ENCODE results near the gene PRR7. TPM values are rescaled to one million over a fixed set of nuclear protein-coding genes. Genes with fewer than 3 reads are reported as not detected.

Gene PRR7
- total and polyA plus RNA-seq, 2 of the 13 experiments (the other 11 are each of a cell fraction or from before 2014, with no cell fraction given): 4.8 to 5.0 TPM

DNA sequence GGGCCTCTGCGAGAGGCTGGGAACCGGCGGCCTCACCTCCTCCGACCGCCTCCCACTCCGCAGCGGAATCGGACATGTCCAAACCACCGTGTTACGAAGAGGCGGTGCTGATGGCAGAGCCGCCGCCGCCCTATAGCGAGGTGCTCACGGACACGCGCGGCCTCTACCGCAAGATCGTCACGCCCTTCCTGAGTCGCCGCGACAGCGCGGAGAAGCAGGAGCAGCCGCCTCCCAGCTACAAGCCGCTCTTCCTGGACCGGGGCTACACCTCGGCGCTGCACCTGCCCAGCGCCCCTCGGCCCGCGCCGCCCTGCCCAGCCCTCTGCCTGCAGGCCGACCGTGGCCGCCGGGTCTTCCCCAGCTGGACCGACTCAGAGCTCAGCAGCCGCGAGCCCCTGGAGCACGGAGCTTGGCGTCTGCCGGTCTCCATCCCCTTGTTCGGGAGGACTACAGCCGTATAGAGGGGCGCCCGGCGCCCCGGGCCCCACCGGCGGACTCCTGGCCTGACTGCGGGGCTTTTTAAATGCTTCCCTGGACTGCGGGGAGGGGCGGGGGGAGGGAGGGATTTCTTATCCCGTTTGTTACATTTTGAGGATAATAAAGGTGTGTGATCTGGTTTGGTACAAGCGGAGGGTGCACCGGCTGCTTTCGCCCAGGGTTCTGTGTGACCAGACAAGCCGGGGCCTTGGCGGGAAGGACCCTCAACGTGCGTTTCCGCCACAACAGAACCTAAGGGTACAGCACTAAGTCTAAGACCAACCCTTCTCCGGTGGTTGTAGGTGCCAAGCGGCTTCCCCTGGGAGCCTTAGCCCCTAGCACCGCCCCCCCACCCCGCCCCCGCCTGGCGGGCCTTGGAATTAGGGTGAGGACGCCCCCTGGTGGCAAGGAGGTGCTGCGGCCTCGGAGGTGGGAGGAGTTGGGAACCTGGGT, 9.3 kb downstream of the PRR7 start (continued):
- TF ChIP-seq, protein P1, sequence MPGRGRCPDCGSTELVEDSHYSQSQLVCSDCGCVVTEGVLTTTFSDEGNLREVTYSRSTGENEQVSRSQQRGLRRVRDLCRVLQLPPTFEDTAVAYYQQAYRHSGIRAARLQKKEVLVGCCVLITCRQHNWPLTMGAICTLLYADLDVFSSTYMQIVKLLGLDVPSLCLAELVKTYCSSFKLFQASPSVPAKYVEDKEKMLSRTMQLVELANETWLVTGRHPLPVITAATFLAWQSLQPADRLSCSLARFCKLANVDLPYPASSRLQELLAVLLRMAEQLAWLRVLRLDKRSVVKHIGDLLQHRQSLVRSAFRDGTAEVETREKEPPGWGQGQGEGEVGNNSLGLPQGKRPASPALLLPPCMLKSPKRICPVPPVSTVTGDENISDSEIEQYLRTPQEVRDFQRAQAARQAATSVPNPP (CRISPR knock-in tag; IDR thresholded peaks at IDR 0.05): no peak
- TF ChIP-seq JUND (CRISPR knock-in tag; IDR thresholded peaks at IDR 0.05) (no peak; the same call in none of the 2 replicates), HMGA1 (CRISPR knock-in tag; conservative IDR thresholded peaks at IDR 0.05) (no peak), NFATC3 (CRISPR knock-in tag; IDR thresholded peaks at IDR 0.05) (no peak), STAG1 (CRISPR knock-in tag; IDR thresholded peaks at IDR 0.05) (peak; percentile 60), FOXA3 (CRISPR knock-in tag; IDR thresholded peaks at IDR 0.05) (no peak), IRX3 (CRISPR knock-in tag; IDR thresholded peaks at IDR 0.05; ENCODE audit: borderline replicate concordance, low read depth) (no peak), SIX4 (CRISPR knock-in tag; IDR thresholded peaks at IDR 0.05) (no peak), ZNF704 (CRISPR knock-in tag; IDR thresholded peaks at IDR 0.05; ENCODE audit: borderline replicate concordance) (no peak), EED (CRISPR knock-in tag; IDR thresholded peaks at IDR 0.05) (no peak), ZNF333 (CRISPR knock-in tag; IDR thresholded peaks at IDR 0.05; ENCODE audit: borderline replicate concordance) (0 out of 2 replicates have a peak, but pooled peaks have one; percentile 23), ETS1 (CRISPR knock-in tag; IDR thresholded peaks at IDR 0.05) (no peak), FOSL2 (CRISPR knock-in tag; IDR thresholded peaks at IDR 0.05) (peak; percentile 16; the same call in 1 of the 2 replicates), ZNF296 (CRISPR knock-in tag; conservative IDR thresholded peaks at IDR 0.05) (no peak), GATA4 (IDR thresholded peaks at IDR 0.05; ENCODE audit: borderline replicate concordance, low read depth) (no peak), MLLT10 (CRISPR knock-in tag; IDR thresholded peaks at IDR 0.05) (no peak), ZNF792 (CRISPR knock-in tag; IDR thresholded peaks at IDR 0.05) (no peak)
- TF ChIP-seq, protein P2, sequence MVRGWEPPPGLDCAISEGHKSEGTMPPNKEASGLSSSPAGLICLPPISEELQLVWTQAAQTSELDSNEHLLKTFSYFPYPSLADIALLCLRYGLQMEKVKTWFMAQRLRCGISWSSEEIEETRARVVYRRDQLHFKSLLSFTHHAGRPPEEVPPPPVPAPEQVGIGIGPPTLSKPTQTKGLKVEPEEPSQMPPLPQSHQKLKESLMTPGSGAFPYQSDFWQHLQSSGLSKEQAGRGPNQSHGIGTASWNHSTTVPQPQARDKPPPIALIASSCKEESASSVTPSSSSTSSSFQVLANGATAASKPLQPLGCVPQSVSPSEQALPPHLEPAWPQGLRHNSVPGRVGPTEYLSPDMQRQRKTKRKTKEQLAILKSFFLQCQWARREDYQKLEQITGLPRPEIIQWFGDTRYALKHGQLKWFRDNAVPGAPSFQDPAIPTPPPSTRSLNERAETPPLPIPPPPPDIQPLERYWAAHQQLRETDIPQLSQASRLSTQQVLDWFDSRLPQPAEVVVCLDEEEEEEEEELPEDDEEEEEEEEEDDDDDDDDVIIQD (CRISPR knock-in tag; IDR thresholded peaks at IDR 0.05; ENCODE audit: low read depth): no peak
- TF ChIP-seq, protein P3, sequence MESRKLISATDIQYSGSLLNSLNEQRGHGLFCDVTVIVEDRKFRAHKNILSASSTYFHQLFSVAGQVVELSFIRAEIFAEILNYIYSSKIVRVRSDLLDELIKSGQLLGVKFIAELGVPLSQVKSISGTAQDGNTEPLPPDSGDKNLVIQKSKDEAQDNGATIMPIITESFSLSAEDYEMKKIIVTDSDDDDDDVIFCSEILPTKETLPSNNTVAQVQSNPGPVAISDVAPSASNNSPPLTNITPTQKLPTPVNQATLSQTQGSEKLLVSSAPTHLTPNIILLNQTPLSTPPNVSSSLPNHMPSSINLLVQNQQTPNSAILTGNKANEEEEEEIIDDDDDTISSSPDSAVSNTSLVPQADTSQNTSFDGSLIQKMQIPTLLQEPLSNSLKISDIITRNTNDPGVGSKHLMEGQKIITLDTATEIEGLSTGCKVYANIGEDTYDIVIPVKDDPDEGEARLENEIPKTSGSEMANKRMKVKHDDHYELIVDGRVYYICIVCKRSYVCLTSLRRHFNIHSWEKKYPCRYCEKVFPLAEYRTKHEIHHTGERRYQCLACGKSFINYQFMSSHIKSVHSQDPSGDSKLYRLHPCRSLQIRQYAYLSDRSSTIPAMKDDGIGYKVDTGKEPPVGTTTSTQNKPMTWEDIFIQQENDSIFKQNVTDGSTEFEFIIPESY (CRISPR knock-in tag; IDR thresholded peaks at IDR 0.05): peak; percentile 36; the same call in 1 of the 2 replicates
- TF ChIP-seq, protein P4, sequence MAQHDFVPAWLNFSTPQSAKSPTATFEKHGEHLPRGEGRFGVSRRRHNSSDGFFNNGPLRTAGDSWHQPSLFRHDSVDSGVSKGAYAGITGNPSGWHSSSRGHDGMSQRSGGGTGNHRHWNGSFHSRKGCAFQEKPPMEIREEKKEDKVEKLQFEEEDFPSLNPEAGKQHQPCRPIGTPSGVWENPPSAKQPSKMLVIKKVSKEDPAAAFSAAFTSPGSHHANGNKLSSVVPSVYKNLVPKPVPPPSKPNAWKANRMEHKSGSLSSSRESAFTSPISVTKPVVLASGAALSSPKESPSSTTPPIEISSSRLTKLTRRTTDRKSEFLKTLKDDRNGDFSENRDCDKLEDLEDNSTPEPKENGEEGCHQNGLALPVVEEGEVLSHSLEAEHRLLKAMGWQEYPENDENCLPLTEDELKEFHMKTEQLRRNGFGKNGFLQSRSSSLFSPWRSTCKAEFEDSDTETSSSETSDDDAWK (CRISPR knock-in tag; IDR thresholded peaks at IDR 0.05): no peak

Data from HepG2 (cell line).